HG03575 (cell line): ENCODE data around the gene SLC38A9.
A peak's percentile ranks its signal among the peaks of the same experiment; 100 is the strongest.
"Not testable (repeated sequence)": the region's sequence is repeated elsewhere in the genome, so short reads cannot be mapped to it uniquely, and the experiment has no call there.

Experiments
- ATAC-seq: cut with Tn5 transposase; IDR thresholded peaks from one replicate; pipeline ENCODE4 v1.9.1; 2021; ENCODE audit not compliant: unreplicated experiment, insufficient number of reproducible peaks, low FRiP score; ENCODE audit errors: extremely low read depth

SLC38A9 gene, protein sequence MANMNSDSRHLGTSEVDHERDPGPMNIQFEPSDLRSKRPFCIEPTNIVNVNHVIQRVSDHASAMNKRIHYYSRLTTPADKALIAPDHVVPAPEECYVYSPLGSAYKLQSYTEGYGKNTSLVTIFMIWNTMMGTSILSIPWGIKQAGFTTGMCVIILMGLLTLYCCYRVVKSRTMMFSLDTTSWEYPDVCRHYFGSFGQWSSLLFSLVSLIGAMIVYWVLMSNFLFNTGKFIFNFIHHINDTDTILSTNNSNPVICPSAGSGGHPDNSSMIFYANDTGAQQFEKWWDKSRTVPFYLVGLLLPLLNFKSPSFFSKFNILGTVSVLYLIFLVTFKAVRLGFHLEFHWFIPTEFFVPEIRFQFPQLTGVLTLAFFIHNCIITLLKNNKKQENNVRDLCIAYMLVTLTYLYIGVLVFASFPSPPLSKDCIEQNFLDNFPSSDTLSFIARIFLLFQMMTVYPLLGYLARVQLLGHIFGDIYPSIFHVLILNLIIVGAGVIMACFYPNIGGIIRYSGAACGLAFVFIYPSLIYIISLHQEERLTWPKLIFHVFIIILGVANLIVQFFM

DNA sequence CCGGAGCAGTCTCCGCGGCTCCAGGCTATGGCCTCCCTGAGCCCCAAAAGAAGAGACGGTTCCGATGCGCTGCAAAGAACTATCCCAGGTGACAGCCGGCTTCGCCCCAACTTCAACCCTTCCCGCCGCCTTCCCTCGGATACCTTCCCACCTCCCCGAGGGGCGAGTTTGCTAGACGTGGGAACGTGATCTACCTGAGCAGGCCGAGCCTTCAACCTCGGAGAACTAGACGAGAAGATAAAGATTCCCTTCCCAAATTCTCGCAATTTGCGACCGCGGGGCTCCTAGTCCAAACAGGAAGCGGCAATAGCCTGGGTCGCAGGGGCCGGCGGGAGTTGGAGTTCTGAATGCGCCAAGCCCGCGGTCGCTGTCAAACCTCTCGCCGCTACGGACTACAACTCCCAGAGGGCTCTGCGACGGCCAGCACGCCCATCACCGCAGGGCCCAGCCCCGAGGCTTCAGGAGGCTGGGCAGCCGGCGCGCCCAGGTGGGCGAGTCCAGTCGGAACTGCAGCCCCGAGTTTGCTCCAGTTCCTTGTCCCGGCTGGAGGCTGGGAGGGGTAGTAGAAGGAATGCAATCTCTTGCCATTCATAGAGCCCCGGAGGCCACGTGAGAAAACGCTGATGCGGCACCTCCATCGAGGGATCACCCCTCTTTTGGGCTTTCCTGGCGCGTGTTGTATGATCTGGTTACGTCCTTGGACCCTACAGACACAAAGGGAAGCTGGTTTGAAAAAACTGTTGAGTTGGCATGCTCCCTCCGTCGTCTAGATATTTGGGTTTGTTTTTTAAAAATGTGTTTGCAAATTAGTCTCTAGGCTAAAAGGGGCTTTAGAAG is at the start of gene SLC38A9:
Gene SLC38A9 (minus strand): TSS at position 302 of the 837 bp plus-strand sequence. CDS start 14,366 bp downstream, outside the sequence.
- peak; percentile 99 for ATAC-seq

DNA sequence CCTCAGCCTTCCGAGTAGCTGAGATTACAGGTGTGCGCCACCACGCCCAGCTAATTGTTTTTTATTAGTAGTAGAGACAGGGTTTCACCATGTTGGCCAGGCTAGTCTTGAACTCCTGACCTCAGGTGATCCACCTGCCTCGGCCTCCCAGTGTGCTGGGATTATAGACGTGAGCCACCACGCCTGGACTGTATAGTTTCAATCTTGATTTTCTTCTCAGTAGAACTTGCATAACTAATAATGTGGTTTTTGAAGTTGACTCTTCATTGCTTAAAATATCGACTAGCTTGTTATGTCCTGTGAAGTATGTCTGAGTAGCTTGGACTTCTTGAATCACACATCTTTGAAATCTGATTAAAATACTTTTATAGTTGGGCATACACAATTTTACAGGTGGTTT is 49.6 kb upstream of the SLC38A9 start:
- not testable (repeated sequence) for ATAC-seq

DNA sequence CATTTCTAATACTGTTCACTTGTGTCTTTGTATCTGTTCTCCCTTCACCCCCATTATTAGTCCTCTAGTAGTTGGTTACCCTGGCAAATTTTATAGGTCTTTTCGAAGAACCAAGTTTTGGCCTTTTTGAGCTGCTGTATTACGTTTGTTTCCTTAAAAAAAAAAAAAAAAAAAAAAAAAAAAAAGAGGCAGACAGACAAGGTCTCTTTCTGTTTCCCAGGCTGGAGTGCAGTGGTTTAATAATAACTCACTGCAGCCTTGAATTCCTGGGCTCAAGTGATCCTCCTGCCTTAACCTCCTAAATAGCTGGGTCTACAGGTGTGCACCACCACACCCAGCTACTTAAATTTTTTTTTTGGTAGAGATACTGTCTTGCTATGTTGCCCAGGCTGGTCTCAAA is 46.6 kb upstream of the SLC38A9 start:
- ATAC-seq, result no peak

DNA sequence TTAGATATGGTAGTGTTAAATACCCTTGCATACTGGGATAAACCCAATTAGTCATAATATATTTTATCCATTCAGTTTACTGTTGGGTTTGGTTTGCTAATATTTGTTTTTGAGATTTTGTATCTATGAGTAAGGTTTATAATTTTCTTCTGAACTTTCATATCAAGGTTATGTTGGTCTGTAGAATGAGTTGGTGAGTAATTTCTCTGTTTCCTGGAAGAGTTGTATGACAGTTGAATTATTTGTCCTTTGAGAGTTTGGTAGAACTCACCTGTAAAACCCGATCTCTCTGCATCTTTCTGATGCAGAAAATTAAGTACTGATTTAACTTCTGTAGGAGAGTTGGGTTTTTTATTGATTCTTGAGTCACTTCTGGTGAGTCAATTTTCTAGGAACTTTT is 46.1 kb upstream of the SLC38A9 start:
- ATAC-seq, result no peak

DNA sequence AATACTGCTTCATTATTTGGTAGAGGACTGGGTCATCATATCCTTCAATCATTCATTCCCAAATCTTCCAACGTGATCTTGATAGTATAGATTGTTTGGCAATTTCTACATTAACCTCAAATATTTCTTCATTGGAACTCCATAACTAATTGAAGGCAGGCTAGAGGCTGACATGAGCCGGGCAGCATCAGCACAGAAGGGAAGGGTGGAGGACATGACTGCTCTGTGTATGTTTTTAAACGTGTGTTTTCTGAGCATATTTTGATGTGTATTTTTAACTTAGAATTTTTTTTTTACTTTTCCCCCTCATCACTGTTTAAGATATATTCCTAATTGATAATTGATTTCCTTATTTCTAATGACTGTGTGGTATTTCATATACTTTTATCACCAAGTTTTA is 38.4 kb upstream of the SLC38A9 start:
- no peak for ATAC-seq

DNA sequence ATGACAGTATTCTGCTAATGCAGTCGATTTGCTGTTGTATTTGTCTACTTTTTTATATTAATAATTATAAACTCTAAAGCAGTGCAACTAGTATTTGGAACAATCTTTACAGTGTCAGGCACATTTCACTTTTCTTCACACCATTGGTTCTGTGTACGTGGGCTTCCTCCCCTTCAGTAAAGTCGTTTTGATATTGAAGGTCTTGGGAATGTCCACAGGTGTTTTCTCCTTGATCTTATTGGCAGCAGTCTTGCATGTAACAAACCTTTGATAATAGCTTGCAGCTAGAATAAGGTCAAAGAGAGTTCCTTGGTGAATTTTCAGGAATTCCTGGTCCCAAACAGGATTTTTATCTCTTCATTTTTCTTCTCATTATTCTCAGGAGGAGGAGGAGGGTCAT is 37.9 kb upstream of the SLC38A9 start:
- ATAC-seq, result no peak

DNA sequence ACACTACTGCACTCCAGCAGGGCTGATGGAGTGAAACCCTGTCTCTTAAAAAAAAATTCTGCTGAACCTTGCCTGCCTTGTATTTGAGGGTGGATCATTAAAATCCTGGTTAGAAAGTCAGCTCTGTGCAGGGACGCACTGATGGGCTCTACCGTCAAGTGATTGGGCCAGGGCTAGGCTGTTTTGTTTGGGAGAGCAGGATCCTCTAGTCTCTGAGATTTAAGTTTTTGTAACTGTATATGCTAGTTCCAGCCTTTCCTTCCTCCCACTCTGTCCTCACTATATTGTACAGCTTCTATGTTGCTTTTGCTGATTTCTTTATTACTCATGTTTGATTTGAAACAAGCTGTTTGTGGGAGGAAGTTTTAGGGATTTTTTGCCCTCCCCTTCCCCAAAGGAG is 37.3 kb upstream of the SLC38A9 start:
- ATAC-seq, result no peak

DNA sequence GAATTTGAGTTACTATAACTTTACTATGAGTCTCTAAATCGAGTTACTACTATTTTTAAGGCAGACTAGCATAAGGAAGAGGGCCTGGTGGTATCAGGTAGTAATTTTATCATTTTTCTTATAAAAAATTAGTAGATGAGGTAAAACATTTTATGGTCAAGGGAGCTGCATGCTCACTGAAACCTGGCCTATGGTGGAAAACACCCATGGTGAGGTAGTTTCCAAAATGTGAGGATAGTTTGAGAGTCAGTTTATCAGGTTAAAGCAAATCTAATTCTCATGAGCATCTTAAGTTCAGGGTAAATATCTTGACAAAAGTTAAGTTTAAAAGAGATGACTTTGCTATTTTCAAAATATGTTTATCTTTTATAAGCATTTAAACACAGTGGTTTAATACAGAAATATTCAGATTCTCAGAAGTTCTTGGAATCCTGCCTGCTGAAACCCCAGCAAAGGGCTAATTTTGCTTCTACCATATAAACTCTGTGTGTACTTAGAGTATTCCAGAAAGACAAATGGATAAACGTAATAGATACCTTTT is 35.7 kb upstream of the SLC38A9 start:
- no peak for ATAC-seq

DNA sequence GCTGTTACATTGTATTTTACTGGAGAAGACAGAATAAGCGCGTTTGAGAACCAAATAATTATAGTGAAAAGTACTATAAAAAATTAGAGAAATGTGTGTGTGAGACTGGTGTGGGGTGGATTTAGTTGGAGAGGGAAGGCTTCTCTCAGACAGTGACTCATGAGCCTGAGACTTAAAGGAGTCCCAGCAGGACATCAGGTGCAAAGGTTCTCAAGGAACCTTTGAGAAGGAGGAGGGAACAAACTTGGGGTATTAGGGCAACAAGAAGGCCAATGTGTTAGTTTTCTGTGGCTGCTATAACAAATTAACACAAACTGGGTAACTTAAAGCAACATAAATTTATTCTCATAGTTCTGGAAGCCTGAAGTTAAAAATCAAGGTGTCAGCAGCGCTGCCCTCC is 30.7 kb upstream of the SLC38A9 start:
- no peak for ATAC-seq

DNA sequence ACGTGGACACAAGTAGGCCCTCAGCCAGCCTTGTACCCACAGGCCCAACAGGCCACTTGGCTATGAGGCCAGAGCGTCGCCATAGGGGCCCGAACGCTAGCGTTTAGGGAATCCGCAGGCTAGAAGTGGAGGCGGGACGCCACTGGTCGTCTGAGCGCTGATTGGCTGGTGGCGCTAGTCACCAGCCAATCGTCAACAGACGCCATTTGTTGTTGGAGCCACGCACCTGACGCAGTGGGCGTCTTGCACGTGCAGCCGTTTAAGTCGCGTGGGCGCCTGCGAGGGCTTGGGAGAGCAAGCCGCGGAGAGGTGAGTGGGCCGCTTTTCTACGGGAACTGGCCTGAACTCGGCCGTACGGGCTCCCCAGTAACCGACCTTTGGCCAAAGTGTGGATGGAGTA is 25.7 kb upstream of the SLC38A9 start, which contains the start of gene DDX4:
Gene DDX4 (plus strand): TSS at position 269 of the 400 bp plus-strand sequence. CDS start 903 bp downstream, outside the sequence.
- no peak for ATAC-seq

DNA sequence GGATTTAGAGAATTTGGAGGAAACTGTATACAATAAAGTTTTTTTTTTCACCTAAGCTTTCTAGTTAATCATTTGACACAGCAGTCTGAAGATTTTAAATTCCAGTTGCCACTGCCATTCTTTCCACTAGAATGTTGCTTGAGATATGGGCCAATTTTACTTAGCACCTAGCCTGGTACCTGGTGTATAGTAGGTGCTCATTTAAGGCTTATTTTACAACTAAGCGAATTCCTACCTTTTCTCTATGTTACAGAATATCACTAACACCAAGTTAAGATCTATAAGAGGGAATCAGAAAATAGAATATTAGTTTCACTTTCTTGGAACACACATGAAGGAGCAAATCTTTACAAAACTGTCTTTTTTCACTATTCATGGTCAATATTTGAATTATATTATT is 22.5 kb upstream of the SLC38A9 start:
- no peak for ATAC-seq

DNA sequence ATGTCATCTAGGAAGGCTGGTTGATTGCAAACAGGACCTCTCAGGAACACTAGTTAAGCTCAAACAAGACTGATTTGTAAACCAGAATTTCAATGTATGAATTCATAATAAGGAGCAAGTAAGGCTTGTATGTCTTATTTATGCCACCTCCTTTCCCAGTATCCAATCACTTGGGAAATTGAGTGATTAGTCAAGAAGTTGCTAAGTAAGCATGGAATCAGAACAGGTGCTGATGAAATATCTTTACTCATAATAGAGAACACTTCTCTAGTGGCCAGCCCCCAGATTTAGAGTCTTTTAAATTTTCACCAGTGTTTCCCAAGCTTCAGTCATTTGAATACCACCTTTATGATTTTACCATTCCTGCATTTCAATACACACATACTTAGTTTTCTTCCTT is 20.5 kb upstream of the SLC38A9 start:
- no peak for ATAC-seq

DNA sequence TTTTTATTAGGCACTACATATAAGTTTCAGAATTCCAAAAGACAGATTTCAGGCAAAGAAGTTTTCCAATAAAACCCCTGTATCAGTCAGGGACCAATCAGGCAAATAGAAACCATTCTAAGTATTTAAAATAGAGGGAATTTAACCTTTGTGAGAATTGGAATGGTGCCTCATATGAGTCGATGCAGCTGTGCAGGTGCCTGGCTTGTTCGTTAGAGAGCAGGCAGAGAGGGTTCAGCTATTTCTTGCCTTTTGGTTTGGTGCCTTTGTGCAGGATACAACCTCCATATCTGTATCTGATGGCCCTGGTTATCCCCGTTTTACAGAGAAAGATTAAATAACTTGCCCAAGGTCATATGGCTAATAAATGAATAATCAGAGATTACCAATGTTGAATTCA is 19.7 kb upstream of the SLC38A9 start:
- no peak for ATAC-seq

DNA sequence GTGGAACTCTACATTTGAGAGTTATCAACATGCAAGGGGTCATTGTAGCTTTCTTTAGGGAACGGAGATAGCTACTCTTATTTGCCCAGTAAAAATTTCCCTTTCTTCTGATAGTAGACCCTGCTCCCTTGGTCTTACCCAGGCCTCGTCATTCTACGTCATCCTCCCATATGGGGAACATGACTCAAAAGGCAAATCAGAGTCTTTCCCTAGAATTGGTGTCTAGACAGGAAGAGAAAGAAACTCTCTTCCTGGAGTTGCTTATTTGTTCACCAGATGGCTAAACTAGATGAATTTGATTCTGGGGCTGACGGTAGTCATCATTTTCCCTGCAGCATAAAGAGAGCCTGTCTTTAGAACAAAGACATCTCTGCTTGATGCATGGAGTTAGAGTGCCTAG is 12.2 kb upstream of the SLC38A9 start:
- no peak for ATAC-seq

DNA sequence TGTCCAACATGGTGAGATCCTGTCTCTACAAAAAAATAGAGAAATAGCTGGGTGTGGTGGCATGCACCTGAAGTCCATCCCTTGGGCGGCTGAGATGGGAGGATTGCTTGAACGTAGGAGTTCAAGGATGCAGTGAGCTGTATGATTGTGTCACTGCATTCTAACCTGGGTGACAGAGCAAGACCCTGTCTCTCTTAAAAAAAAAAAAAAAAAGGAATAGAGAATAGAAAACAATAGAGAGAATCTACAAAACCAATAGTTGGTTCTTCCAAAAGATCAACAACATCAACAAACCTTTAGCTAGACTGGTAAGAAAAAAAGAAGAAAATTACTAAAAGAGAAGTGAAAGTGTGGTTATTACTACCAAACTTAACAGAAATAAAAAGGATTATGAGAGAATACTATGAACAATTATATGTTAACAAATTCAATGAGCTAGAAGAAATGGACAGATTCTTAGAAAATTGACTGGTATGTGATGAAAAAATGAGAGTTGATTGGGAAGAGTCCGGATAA is 8.1 kb upstream of the SLC38A9 start:
- ATAC-seq, result no peak

DNA sequence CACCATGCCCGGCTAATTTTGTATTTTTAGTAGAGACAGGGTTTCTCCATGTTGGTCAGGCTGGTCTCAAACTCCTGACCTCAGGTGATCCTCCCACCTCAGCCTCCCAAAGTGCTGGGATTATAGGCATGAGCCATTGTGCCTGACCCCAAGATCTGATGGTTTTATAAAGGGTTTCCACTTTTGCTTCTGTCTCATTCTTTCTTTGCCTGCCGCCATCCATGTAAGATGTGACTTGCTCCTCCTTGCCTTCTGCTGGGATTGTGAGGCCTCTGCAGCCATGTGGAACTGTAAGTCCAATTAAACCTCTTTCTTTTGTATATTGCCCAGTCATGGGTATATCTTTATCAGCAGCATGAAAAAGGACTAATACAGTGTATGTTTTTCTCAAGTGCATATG is 6.9 kb upstream of the SLC38A9 start:
- ATAC-seq, result not testable (repeated sequence)

DNA sequence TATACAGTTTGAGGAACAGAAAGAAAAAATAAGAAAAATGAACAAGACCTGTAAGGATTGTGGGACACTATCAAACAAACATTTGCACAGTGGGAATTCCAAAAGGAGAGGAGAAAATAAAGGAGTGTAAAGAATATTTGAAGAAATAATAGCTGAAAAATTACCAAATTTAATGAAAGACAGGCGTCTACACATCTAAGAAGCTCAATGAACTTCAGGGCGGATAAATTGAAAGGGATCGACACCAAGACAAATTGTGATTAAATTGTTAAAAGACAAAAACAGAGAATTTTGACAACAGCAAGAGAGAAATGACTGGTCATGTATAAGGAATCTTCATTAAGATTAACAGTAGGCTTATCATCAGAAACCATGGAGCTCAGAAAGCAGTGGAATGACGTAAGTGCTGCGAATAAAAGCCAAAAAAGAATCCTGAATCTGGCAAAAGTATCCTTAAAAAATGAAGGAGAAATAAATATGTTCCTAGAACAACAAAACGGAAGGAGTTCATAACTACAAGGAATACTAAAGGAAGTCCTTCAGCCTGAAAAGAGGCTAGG is 3.5 kb upstream of the SLC38A9 start:
- ATAC-seq, result no peak

DNA sequence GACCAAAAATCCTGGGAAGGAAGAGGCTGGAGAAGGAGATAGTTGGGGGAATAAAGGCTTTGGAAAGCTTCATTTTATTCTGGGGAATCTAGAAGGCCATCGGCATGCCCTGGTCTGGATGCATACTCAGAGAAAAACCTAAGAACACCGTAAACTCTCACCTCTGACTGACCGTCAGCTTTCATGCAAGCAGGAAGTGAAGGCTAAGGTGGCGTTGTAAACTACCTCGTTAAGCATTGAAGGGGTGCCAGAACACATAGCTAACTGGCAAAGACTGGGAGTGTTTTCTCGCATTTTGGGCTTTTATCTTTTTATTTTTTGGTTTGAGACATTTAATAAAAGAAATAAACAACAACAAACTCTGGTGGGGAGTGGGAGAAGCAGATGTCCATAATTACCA is 2.6 kb upstream of the SLC38A9 start:
- no peak for ATAC-seq

DNA sequence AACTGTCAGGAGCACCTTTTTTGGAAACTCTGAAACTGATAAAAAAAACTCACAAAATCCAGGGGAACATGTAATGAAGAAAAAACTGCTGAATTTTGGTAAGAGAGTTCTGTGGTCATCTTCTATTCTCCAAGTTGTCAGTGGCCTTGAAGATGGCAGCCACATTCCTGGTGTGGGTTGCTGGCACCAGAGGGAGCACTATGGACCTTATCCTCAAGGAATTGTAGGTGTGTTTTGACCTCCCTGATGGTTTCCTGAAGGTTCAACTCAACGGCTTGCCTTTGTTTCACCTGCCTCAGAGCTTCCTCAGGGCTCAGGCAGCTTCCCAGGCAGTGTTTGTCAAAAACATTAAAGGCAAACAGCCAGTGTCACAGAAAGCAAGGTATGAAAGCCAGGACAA is 2.2 kb upstream of the SLC38A9 start:
- ATAC-seq, result no peak
